ENCODE data around the gene RNU1-3. TPM values are rescaled to one million over a fixed set of nuclear protein-coding genes. Genes with fewer than 3 reads are reported as not detected.
"Not testable (repeated sequence)": the region's sequence is repeated elsewhere in the genome, so short reads cannot be mapped to it uniquely, and the experiment has no call there.

Gene RNU1-3
- total RNA-seq, 6 experiments from 2014 or later = 1,191 to 2,394 (median 1,819) TPM

GRCh38 chr1:16644482-16645270, 22.1 kb downstream of the RNU1-3 start:
- peak; percentile 96 for DNase-seq
- not testable (repeated sequence) for H3K4me1 Mint-ChIP-seq (ENCODE audit: low read depth); H3K36me3 Mint-ChIP-seq (ENCODE audit: low read depth); H3K27ac Mint-ChIP-seq; H3K27me3 Mint-ChIP-seq (ENCODE audit: insufficient read depth); H3K9me3 Mint-ChIP-seq; H3K4me3 Mint-ChIP-seq
- peak; percentile 75 for TF ChIP-seq CTCF (IDR thresholded peaks at IDR 0.05)

GRCh38 chr1:16644193-16644481, 22.6 kb downstream of the RNU1-3 start:
- no peak for DNase-seq
- no peak for TF ChIP-seq CTCF (IDR thresholded peaks at IDR 0.05)
- H3K27ac Mint-ChIP-seq = no peak overlapping the region

GRCh38 chr1:16643476-16644192, 23.1 kb downstream of the RNU1-3 start:
- H3K27ac Mint-ChIP-seq; H3K4me3 Mint-ChIP-seq; H3K4me1 Mint-ChIP-seq (ENCODE audit: low read depth); H3K27me3 Mint-ChIP-seq (ENCODE audit: insufficient read depth); H3K36me3 Mint-ChIP-seq (ENCODE audit: low read depth); H3K9me3 Mint-ChIP-seq: not testable (repeated sequence)
- DNase-seq = peak; percentile 58

More at GRCh38 chr1:16644193-16644481, 22.6 kb downstream of the RNU1-3 start:
- H3K36me3 Mint-ChIP-seq (ENCODE audit: low read depth) = no peaks in the 10 kb centered on the region
- H3K27me3 Mint-ChIP-seq (ENCODE audit: insufficient read depth) = no peaks in the 10 kb centered on the region
- H3K9me3 Mint-ChIP-seq = no peaks in the 10 kb centered on the region
- H3K4me3 Mint-ChIP-seq = no peak overlapping the region
- H3K4me1 Mint-ChIP-seq (ENCODE audit: low read depth) = no peaks in the 10 kb centered on the region

GRCh38 chr1:16643001-16643411, 23.7 kb downstream of the RNU1-3 start:
- H3K9me3 Mint-ChIP-seq; H3K27me3 Mint-ChIP-seq (ENCODE audit: insufficient read depth); H3K4me1 Mint-ChIP-seq (ENCODE audit: low read depth); H3K4me3 Mint-ChIP-seq; H3K36me3 Mint-ChIP-seq (ENCODE audit: low read depth); H3K27ac Mint-ChIP-seq: not testable (repeated sequence)
- peak; percentile 7 for DNase-seq

GRCh38 chr1:16642025-16642966, 24.5 kb downstream of the RNU1-3 start:
- not testable (repeated sequence) for H3K27ac Mint-ChIP-seq; H3K27me3 Mint-ChIP-seq (ENCODE audit: insufficient read depth); H3K4me1 Mint-ChIP-seq (ENCODE audit: low read depth); H3K4me3 Mint-ChIP-seq; H3K36me3 Mint-ChIP-seq (ENCODE audit: low read depth); H3K9me3 Mint-ChIP-seq
- peak; percentile 1 for DNase-seq

- not testable (repeated sequence) for H3K27ac Mint-ChIP-seq; H3K4me3 Mint-ChIP-seq; H3K27me3 Mint-ChIP-seq (ENCODE audit: insufficient read depth); H3K9me3 Mint-ChIP-seq; H3K36me3 Mint-ChIP-seq (ENCODE audit: low read depth); H3K4me1 Mint-ChIP-seq (ENCODE audit: low read depth)
- peak; percentile 2 for DNase-seq
Observed at GRCh38 chr1:16641159-16641975, 25.4 kb downstream of the RNU1-3 start.

GRCh38 chr1:16639091-16640031, 27.4 kb downstream of the RNU1-3 start:
- H3K9me3 Mint-ChIP-seq; H3K4me1 Mint-ChIP-seq (ENCODE audit: low read depth); H3K36me3 Mint-ChIP-seq (ENCODE audit: low read depth); H3K4me3 Mint-ChIP-seq; H3K27me3 Mint-ChIP-seq (ENCODE audit: insufficient read depth); H3K27ac Mint-ChIP-seq: not testable (repeated sequence)
- DNase-seq = peak; percentile 2

- H3K4me1 Mint-ChIP-seq (ENCODE audit: low read depth); H3K4me3 Mint-ChIP-seq; H3K9me3 Mint-ChIP-seq; H3K27me3 Mint-ChIP-seq (ENCODE audit: insufficient read depth); DNase-seq; H3K36me3 Mint-ChIP-seq (ENCODE audit: low read depth); H3K27ac Mint-ChIP-seq: not testable (repeated sequence)
Observed at GRCh38 chr1:16637941-16638778, 28.6 kb downstream of the RNU1-3 start.

- H3K27me3 Mint-ChIP-seq (ENCODE audit: insufficient read depth); H3K4me1 Mint-ChIP-seq (ENCODE audit: low read depth); H3K9me3 Mint-ChIP-seq; H3K36me3 Mint-ChIP-seq (ENCODE audit: low read depth); H3K27ac Mint-ChIP-seq; H3K4me3 Mint-ChIP-seq: not testable (repeated sequence)
- DNase-seq = peak; percentile 4
Observed at GRCh38 chr1:16636551-16637195, 30.1 kb downstream of the RNU1-3 start.
